HL-60/S4 (cell line): ENCODE data around the gene OLIG3.

ENCODE experiments used
- in situ Hi-C: fragments of 300-500 bp; cut with MboI; formaldehyde crosslinking; loops from 2 replicates; pipeline ENCODE4 v1.14.3; 2022; ENCODE audit warnings: low sequenced_read_pairs

Gene OLIG3

GRCh38 chr6:137496909-137497720 lies 2.9 kb upstream of the OLIG3 start:
- in situ Hi-C loops: no loop called here

GRCh38 chr6:137496368-137496767 lies 2.2 kb upstream of the OLIG3 start:
- in situ Hi-C loops: no loop called here

- in situ Hi-C loops: no loop called here
These were observed 1.6 kb upstream of the OLIG3 start for GRCh38 chr6:137495703-137496336.

- in situ Hi-C loops: no loop called here
These were observed 951 bp upstream of the OLIG3 start for GRCh38 chr6:137494988-137495702.

- in situ Hi-C loops: no loop called here
These were observed 766 bp downstream of the OLIG3 start for GRCh38 chr6:137493218-137494038.

GRCh38 chr6:137492289-137493217 lies 1.6 kb downstream of the OLIG3 start:
- in situ Hi-C loops: no loop called here

GRCh38 chr6:137491478-137491877 lies 2.7 kb downstream of the OLIG3 start:
- in situ Hi-C loops: no loop called here

GRCh38 chr6:137490961-137491360 lies 3.2 kb downstream of the OLIG3 start:
- in situ Hi-C loops: no loop called here

- in situ Hi-C loops: no loop called here
These were observed 3.9 kb downstream of the OLIG3 start for GRCh38 chr6:137490006-137490905.

GRCh38 chr6:137489046-137490005 lies 4.9 kb downstream of the OLIG3 start:
- in situ Hi-C loops: no loop called here

GRCh38 chr6:137488150-137489045 lies 5.8 kb downstream of the OLIG3 start:
- in situ Hi-C loops: no loop called here

- in situ Hi-C loops: no loop called here
These were observed 6.4 kb downstream of the OLIG3 start for GRCh38 chr6:137487869-137488149.

- in situ Hi-C loops: no loop called here
These were observed 6.9 kb downstream of the OLIG3 start for GRCh38 chr6:137487181-137487868.

GRCh38 chr6:137486416-137486815 lies 7.8 kb downstream of the OLIG3 start:
- in situ Hi-C loops: no loop called here

- in situ Hi-C loops: no loop called here
These were observed 13.8 kb downstream of the OLIG3 start for GRCh38 chr6:137480431-137480830.

- in situ Hi-C loops: no loop called here
These were observed 19.1 kb downstream of the OLIG3 start for GRCh38 chr6:137475103-137475502.
